ENCODE results near the gene DCXR. TPM values are rescaled to one million over a fixed set of nuclear protein-coding genes. Genes with fewer than 3 reads are reported as not detected.

The DCXR gene
- total and polyA plus RNA-seq, 11 donors, result 139 to 312 (median 200) TPM

- intact Hi-C loops (cut with DNase I), result no loop called here
- peaks cover 0 to 6% (median 0%) of the 10 kb centered on the region in 9 donors for H3K36me3 ChIP-seq
- no peak for DNase-seq
- ATAC-seq, result no peak
- no peaks in the 10 kb centered on the region for H3K9me3 ChIP-seq
- H3K4me1 ChIP-seq, result peaks cover 0 to 27% (median 17%) of the 10 kb centered on the region in 12 donors
- H3K27ac ChIP-seq, result no peak overlapping the region
- H3K4me3 ChIP-seq, result no peak overlapping the region
- TF ChIP-seq CTCF (IDR thresholded peaks at IDR 0.05), result no peak
- no peak for TF ChIP-seq POLR2A (IDR thresholded peaks at IDR 0.05)
- no peaks in the 10 kb centered on the region for H3K27me3 ChIP-seq
- 84 to 92% (median 88%) methylated on average over 17 of the region's 17 CpGs for whole genome bisulfite sequencing, 4 donors
These were observed 35.9 kb downstream of the DCXR start for GRCh38 chr17:82001571-82002056.

GRCh38 chr17:82000803-82001570, 36.5 kb downstream of the DCXR start:
- peaks cover 0 to 21% (median 11%) of the 10 kb centered on the region in 12 donors for H3K4me1 ChIP-seq
- WGBS, 4 donors, result 89 to 92% (median 91%) methylated on average over 6 to 32 of the region's 32 CpGs
- TF ChIP-seq CTCF (IDR thresholded peaks at IDR 0.05) (no peak), POLR2A (IDR thresholded peaks at IDR 0.05) (no peak)
- H3K36me3 ChIP-seq, result peaks cover 0 to 9% (median 0%) of the 10 kb centered on the region in 9 donors
- H3K27me3 ChIP-seq, result no peaks in the 10 kb centered on the region
- intact Hi-C loops (cut with DNase I), result no loop called here
- DNase-seq (no peak), ATAC-seq (no peak)
- H3K4me3 ChIP-seq, result no peak overlapping the region
- no peaks in the 10 kb centered on the region for H3K9me3 ChIP-seq
- H3K27ac ChIP-seq, result no peak overlapping the region

GRCh38 chr17:81999976-82000802, 37.3 kb downstream of the DCXR start:
- intact Hi-C loops (cut with DNase I), result no loop called here
- no peaks in the 10 kb centered on the region for H3K9me3 ChIP-seq
- DNase-seq (no peak), ATAC-seq (no peak)
- peaks cover 0 to 15% (median under 1%) of the 10 kb centered on the region in 9 donors for H3K36me3 ChIP-seq
- H3K27ac ChIP-seq, result no peak overlapping the region
- TF ChIP-seq CTCF (IDR thresholded peaks at IDR 0.05) (no peak), POLR2A (IDR thresholded peaks at IDR 0.05) (no peak)
- WGBS, 4 donors, result 87 to 91% (median 90%) methylated on average over 29 to 36 of the region's 36 CpGs
- H3K27me3 ChIP-seq, result no peaks in the 10 kb centered on the region
- H3K4me1 ChIP-seq, result peaks cover 0 to 21% (median 9%) of the 10 kb centered on the region in 12 donors
- no peak overlapping the region for H3K4me3 ChIP-seq

GRCh38 chr17:81999587-81999975, 37.9 kb downstream of the DCXR start:
- no peak overlapping the region for H3K4me3 ChIP-seq
- TF ChIP-seq POLR2A (IDR thresholded peaks at IDR 0.05), result no peak
- no peak for TF ChIP-seq CTCF (IDR thresholded peaks at IDR 0.05)
- no peak overlapping the region for H3K27ac ChIP-seq
- 90 to 93% (median 93%) methylated on average over 10 to 12 of the region's 12 CpGs for WGBS, 4 donors
- no peaks in the 10 kb centered on the region for H3K27me3 ChIP-seq
- H3K9me3 ChIP-seq, result no peaks in the 10 kb centered on the region
- intact Hi-C loops (cut with DNase I), result no loop called here
- ATAC-seq (no peak), DNase-seq (no peak)
- H3K36me3 ChIP-seq, result peaks cover 0 to 15% (median 6%) of the 10 kb centered on the region in 9 donors
- H3K4me1 ChIP-seq, result peaks cover 0 to 21% (median 9%) of the 10 kb centered on the region in 12 donors

All from heart left ventricle (tissue), 16 donors.